ENCODE data around the gene LGR4. TPM values are rescaled to one million over a fixed set of nuclear protein-coding genes. Genes with fewer than 3 reads are reported as not detected.

Gene LGR4
- total and polyA plus RNA-seq, 2 of the 13 experiments (the other 11 are each of a cell fraction or from before 2014, with no cell fraction given) = 42.1 to 68.7 TPM

DNA sequence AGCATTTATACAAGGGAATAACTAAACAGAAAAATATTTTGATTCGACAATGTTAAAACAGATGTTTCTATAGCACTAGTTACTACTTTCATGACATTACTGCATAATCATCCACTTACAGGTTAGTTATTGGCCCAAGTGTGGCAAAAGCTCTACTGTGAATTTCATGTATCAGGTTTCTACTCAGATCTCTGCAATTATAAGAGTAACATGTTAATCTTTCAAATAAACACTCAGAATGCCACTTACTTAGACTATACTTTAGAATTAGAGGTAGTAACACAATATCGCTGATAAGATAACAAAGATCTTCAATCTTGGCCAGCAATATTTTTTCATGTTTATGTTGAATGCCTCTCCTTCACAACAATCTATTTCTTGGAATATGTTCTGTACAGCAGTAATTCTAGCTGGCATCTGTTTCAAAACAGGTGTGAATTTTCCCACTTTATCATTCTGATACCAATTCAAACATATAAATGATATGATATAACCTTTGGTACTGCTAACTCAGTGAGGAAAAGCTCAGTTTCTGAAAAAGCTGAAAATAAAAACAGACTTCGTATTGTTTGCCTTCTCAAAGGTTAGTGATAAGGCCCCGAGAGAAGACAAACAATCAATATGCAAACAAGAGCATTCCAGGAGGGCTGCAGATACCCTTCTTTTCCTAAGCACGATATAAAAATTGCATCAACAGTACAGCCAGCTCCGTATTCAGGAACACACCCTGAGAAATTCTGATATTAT, 98.6 kb downstream of the LGR4 start (continued):
- TF ChIP-seq, protein P1, sequence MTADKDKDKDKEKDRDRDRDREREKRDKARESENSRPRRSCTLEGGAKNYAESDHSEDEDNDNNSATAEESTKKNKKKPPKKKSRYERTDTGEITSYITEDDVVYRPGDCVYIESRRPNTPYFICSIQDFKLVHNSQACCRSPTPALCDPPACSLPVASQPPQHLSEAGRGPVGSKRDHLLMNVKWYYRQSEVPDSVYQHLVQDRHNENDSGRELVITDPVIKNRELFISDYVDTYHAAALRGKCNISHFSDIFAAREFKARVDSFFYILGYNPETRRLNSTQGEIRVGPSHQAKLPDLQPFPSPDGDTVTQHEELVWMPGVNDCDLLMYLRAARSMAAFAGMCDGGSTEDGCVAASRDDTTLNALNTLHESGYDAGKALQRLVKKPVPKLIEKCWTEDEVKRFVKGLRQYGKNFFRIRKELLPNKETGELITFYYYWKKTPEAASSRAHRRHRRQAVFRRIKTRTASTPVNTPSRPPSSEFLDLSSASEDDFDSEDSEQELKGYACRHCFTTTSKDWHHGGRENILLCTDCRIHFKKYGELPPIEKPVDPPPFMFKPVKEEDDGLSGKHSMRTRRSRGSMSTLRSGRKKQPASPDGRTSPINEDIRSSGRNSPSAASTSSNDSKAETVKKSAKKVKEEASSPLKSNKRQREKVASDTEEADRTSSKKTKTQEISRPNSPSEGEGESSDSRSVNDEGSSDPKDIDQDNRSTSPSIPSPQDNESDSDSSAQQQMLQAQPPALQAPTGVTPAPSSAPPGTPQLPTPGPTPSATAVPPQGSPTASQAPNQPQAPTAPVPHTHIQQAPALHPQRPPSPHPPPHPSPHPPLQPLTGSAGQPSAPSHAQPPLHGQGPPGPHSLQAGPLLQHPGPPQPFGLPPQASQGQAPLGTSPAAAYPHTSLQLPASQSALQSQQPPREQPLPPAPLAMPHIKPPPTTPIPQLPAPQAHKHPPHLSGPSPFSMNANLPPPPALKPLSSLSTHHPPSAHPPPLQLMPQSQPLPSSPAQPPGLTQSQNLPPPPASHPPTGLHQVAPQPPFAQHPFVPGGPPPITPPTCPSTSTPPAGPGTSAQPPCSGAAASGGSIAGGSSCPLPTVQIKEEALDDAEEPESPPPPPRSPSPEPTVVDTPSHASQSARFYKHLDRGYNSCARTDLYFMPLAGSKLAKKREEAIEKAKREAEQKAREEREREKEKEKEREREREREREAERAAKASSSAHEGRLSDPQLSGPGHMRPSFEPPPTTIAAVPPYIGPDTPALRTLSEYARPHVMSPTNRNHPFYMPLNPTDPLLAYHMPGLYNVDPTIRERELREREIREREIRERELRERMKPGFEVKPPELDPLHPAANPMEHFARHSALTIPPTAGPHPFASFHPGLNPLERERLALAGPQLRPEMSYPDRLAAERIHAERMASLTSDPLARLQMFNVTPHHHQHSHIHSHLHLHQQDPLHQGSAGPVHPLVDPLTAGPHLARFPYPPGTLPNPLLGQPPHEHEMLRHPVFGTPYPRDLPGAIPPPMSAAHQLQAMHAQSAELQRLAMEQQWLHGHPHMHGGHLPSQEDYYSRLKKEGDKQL (CRISPR knock-in tag; IDR thresholded peaks at IDR 0.05; ENCODE audit: low read depth) = 0 out of 2 replicates have a peak, but pooled peaks have one; percentile 40
- TF ChIP-seq, protein P2, sequence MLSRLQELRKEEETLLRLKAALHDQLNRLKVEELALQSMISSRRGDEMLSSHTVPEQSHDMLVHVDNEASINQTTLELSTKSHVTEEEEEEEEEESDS (CRISPR knock-in tag; IDR thresholded peaks at IDR 0.05; ENCODE audit: borderline replicate concordance) = no peak
- no peak for TF ChIP-seq NFE2 (CRISPR knock-in tag; IDR thresholded peaks at IDR 0.05)
- TF ChIP-seq NONO (IDR thresholded peaks at IDR 0.05) = no peak
- TF ChIP-seq NONO (CRISPR knock-in tag; conservative IDR thresholded peaks at IDR 0.05) = 0 out of 2 replicates have a peak, but pooled peaks have one; percentile 33
- peak; percentile 17; the same call in 1 of the 2 replicates for TF ChIP-seq SP5 (CRISPR knock-in tag; IDR thresholded peaks at IDR 0.05; ENCODE audit: borderline replicate concordance, low read depth)
- TF ChIP-seq, protein P3, sequence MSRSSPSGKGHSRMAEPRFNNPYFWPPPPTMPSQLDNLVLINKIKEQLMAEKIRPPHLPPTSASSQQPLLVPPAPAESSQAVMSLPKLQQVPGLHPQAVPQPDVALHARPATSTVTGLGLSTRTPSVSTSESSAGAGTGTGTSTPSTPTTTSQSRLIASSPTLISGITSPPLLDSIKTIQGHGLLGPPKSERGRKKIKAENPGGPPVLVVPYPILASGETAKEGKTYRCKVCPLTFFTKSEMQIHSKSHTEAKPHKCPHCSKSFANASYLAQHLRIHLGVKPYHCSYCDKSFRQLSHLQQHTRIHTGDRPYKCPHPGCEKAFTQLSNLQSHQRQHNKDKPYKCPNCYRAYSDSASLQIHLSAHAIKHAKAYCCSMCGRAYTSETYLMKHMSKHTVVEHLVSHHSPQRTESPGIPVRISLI (CRISPR knock-in tag; IDR thresholded peaks at IDR 0.05; ENCODE audit: borderline replicate concordance) = peak; percentile 59; the same call in 1 of the 2 replicates
- peak; percentile 50; the same call in 1 of the 2 replicates for TF ChIP-seq PITX1 (CRISPR knock-in tag; IDR thresholded peaks at IDR 0.05)
- TF ChIP-seq HNF4G (IDR thresholded peaks at IDR 0.05; ENCODE audit: borderline replicate concordance, low read depth, low read length) = peak; percentile 88
- no peak for TF ChIP-seq HNF4G (CRISPR knock-in tag; IDR thresholded peaks at IDR 0.05; ENCODE audit: borderline replicate concordance, low read depth)
- peak; percentile 80; the same call in 1 of the 2 replicates for TF ChIP-seq SMARCC2 (IDR thresholded peaks at IDR 0.05)
- TF ChIP-seq ZNF703 (CRISPR knock-in tag; IDR thresholded peaks at IDR 0.05; ENCODE audit: borderline replicate concordance) = no peak
- TF ChIP-seq U2AF1 (optimal IDR thresholded peaks at IDR 0.05; ENCODE audit: low read depth, low read length) = no peak
- TF ChIP-seq ZNF652 (CRISPR knock-in tag; IDR thresholded peaks at IDR 0.05; ENCODE audit: borderline replicate concordance, low read depth) = peak; percentile 46; the same call in 1 of the 2 replicates
- no peak for TF ChIP-seq SNRNP70 (IDR thresholded peaks at IDR 0.05; ENCODE audit: low read depth, low read length)
- no peak for TF ChIP-seq HES4 (CRISPR knock-in tag; IDR thresholded peaks at IDR 0.05; ENCODE audit: borderline replicate concordance)
- TF ChIP-seq U2AF2 (IDR thresholded peaks at IDR 0.05; ENCODE audit: low read depth, low read length) = no peak
- no peak for TF ChIP-seq MIER3 (CRISPR knock-in tag; IDR thresholded peaks at IDR 0.05; ENCODE audit: borderline replicate concordance)
- TF ChIP-seq SNAI1 (CRISPR knock-in tag; IDR thresholded peaks at IDR 0.05; ENCODE audit: borderline replicate concordance) = no peak
- peak; percentile 50; the same call in 1 of the 2 replicates for TF ChIP-seq HHEX (CRISPR knock-in tag; IDR thresholded peaks at IDR 0.05)
- TF ChIP-seq ZNF496 (CRISPR knock-in tag; IDR thresholded peaks at IDR 0.05; ENCODE audit: insufficient replicate concordance) = no peak

Measured in HepG2 (cell line).